H7 (cell line): ENCODE measurements around the gene SHC2. TPM values are rescaled to one million over a fixed set of nuclear protein-coding genes. Genes with fewer than 3 reads are reported as not detected.
"Not testable (repeated sequence)": the region's sequence is repeated elsewhere in the genome, so short reads cannot be mapped to it uniquely, and the experiment has no call there.

Experiments
- DNase-seq: peaks from one replicate; pipeline ENCODE4 v3.0.0; 2012
- H3K27me3 ChIP-seq: 2 replicates; pipeline ENCODE4 v1.6.0; 2011; ENCODE audit warnings: mild to moderate bottlenecking, low read length; ENCODE audit not compliant: control insufficient read depth, insufficient read depth
- H3K36me3 ChIP-seq: replicated peaks from 2 replicates; pipeline ENCODE4 v1.5.1; 2011; ENCODE audit warnings: low read length; ENCODE audit not compliant: control insufficient read depth, insufficient read depth
- H3K4me3 ChIP-seq: 2 replicates; pipeline ENCODE4 v1.5.1; 2011; ENCODE audit warnings: low read depth, mild to moderate bottlenecking, control low read depth, low read length, moderate library complexity; ENCODE audit not compliant: insufficient read depth
- total RNA-seq: library from RNA; depleted of rRNA; stranded (reverse); fragments of >200 nt; shearing (Covaris generic); gene quantifications from 2 replicates; pipeline ENCODE4 v1.2.3, GENCODE V29; 2014

The SHC2 gene
- total RNA-seq, 1 experiment from 2014 or later = 5.3 TPM

DNA sequence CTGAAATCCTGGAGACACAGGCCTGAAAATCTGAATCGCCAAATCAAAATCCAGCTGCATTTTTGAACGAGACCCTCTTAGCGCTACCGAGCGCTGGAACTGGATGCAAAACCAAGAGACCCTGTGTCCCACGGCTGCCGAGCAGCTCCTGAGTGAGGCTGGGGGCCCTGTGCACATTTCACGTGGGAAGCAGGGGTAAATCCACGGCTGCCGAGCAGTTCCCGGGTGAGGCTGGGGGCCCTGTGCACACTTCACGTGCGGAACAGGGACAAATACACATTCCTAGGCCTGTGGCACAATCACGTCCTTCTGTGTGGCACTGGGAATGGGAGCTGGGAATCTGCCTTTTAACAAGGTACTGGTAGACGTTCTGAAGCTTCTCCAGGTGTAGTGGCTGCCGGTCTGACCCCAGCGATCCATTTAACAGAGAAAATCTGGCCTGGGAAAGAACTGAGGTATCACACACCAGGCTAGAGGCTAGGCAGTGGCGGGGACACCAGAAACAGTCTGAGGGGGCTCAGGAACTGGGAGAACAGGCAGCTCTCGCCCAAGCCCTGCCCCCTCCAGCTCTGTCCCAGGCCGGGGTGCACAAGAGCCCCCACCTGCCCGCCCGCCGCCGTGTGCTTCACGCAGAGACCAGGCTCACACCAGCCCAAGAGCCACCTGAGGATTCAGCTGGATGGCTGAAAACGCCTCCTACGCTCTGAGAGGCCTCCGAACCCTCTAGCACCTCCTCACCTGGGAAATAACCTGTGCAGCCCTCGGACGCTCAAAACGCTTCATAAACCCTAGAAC, 40.9 kb downstream of the SHC2 start:
- H3K4me3 ChIP-seq = no peak overlapping the region
- no peaks in the 10 kb centered on the region; the same call in 1 of the 2 replicates for H3K27me3 ChIP-seq
- DNase-seq = no peak
- no peaks in the 10 kb centered on the region for H3K36me3 ChIP-seq

GRCh38 chr19:418761-419671, 41.8 kb downstream of the SHC2 start:
- H3K4me3 ChIP-seq = no peak overlapping the region
- DNase-seq = no peak
- no peaks in the 10 kb centered on the region for H3K36me3 ChIP-seq
- no peaks in the 10 kb centered on the region; the same call in 1 of the 2 replicates for H3K27me3 ChIP-seq

DNA sequence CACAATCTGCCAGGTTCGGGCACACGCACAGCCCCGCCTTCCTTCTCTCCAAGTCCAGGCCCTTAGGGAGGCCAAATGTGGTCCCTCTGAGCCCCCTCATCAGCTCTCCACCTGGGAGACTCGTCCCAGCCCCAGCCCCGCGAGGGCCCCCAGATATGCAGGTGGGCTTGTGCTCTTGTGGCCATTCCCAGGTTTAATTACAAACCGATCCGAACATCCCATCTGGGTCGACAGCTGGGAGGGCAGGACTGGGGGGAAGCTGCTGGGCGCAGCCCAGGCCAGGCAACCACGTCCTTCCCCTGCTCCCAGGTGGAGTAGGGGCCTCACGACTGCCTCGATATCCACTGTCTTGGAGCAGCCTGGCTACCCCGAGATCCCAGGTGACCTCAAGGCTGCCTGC, 44.4 kb downstream of the SHC2 start:
- Histone ChIP-seq H3K36me3 (no peaks in the 10 kb centered on the region), H3K27me3 (no peaks in the 10 kb centered on the region; the same call in 1 of the 2 replicates), H3K4me3 (no peak overlapping the region)
- DNase-seq = no peak

DNA sequence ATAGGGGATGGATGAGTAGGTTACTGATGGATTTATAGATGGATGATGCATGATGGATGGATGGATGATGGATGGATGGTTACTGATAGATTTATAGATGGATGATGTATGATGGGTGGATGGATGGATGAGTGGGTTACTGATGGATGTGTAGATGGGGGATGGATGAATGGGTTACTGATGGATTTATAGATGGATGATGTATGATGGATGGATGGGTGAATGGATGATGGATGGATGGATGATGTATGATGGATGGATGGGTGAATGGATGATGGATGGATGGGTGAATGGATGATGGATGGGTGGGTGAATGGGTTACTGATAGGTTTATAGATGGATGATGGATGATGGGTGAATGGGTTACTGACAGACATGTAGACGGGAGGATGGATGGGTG, 45.5 kb downstream of the SHC2 start:
- H3K4me3 ChIP-seq = no peak overlapping the region
- no peak for DNase-seq
- H3K36me3 ChIP-seq = no peaks in the 10 kb centered on the region
- peaks cover under 1% of the 10 kb centered on the region for H3K27me3 ChIP-seq

GRCh38 chr19:413756-414420, 46.9 kb downstream of the SHC2 start:
- Histone ChIP-seq H3K27me3 (peaks cover 10% of the 10 kb centered on the region), H3K36me3 (no peaks in the 10 kb centered on the region), H3K4me3 (no peak overlapping the region)
- DNase-seq = no peak

DNA sequence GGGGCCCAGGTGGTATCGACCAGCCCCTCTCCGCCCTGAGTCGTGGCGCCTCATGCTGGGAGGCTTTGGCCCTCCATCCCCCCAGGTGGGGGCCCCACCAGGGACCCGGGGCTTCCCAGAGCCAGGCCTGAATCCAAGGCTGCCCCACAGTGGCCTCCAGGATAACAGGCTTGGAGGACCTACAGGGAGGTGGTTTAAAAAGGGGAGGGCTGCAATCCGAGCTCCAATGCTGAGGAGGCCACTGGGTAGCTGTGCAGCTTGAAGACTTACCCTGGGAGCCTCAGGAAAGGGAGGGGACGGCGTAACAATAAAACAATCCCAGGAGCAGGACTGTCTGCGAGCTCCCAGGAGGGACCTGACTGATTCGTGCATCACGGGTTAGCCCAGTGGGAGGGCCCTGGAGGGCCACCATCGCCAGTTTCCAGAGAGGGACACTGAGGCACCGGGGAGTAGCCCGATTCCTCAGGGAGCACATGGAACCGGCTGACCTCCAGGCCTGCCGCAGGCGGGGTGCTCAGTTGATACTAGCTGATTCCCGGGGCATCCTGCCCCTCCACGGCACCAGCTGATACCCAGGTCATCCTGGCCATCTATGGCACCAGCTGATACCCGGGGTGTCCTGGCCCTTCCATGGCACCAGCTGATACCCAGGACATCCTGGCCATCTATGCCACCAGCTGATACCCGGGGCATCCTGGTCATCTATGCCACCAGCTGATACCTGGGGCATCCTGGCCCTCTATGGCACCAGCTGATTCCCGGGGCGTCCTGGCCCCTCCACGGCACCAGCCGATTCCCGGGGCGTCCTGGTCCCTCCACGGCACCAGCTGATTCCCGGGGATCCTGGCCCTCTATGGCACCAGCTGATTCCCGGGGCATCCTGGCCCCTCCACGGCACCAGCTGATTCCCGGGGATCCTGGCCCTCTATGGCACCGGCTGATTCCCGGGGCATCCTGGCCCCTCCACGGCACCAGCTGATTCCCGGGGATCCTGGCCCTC, 48.2 kb downstream of the SHC2 start:
- peak; percentile 92 for DNase-seq
- Histone ChIP-seq H3K4me3 (no peak overlapping the region), H3K36me3 (no peaks in the 10 kb centered on the region), H3K27me3 (peaks cover 10% of the 10 kb centered on the region)

DNA sequence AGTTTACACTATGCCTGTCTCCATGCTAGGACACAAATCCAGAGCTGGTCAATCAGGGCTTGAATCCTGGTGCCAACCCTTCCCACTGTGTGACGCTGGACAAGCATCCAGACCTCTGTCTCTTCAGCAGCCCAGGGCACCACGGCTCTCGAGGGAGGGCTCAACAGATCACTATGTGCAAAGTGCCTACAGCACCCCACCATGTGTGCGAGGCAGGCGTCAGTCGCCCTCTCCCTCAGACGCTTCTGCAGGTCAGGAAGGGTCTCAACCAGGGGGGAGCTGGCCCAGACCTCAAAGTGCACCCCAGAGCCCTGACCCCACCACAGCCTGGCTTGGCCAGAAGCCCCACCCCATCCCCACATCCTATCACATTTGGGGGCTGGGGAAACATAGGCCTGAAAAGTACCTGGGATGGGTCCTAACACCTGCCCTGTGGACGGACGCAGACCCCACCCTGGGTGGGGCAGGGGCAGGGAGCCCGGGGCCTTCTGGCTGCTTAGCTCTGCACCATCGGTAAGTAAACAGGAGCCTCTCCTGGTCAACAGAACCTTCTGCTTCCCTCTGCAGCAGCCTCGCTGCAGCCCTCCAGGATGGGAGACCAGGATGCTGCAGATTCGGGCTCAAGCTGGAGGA, 49.0 kb downstream of the SHC2 start:
- DNase-seq = no peak
- no peaks in the 10 kb centered on the region for H3K36me3 ChIP-seq
- peaks cover 10% of the 10 kb centered on the region for H3K27me3 ChIP-seq
- H3K4me3 ChIP-seq = no peak overlapping the region

- peak; percentile 53 for DNase-seq
- H3K27me3 ChIP-seq = not testable (repeated sequence)
These were observed 49.6 kb downstream of the SHC2 start for GRCh38 chr19:411121-411722.

DNA sequence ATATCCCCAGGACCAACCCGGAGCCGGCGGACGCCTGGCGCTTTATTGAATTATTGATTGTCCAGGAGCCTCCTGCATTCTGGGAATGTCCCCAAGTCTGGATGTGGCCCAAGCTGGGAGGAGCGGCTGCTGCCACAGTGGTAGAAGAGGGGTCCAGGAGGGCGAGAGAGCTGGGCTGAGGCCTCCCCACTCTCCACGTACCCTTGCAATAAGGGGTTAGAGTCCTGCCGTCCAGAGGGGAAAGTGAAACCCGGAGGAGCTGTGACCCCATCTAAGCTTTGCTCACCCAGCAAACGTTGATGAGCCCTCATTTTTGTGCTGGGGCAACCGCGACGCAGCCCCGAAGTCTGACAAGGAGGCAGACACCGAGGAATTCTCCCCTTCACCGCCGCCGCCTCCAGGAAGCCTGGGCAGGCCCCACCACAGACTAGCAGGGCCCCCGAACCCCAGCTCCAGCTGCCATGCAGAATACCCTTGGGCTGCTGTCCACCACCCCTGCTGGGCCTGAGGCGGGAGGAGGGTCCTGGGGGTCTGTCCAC, 50.5 kb downstream of the SHC2 start:
- no peak overlapping the region for H3K4me3 ChIP-seq
- no peaks in the 10 kb centered on the region for H3K36me3 ChIP-seq
- H3K27me3 ChIP-seq = peaks cover 10% of the 10 kb centered on the region
- DNase-seq = peak; percentile 71

More at GRCh38 chr19:411121-411722, 49.6 kb downstream of the SHC2 start:
- H3K36me3 ChIP-seq, H3K4me3 ChIP-seq: not testable (repeated sequence)

DNA sequence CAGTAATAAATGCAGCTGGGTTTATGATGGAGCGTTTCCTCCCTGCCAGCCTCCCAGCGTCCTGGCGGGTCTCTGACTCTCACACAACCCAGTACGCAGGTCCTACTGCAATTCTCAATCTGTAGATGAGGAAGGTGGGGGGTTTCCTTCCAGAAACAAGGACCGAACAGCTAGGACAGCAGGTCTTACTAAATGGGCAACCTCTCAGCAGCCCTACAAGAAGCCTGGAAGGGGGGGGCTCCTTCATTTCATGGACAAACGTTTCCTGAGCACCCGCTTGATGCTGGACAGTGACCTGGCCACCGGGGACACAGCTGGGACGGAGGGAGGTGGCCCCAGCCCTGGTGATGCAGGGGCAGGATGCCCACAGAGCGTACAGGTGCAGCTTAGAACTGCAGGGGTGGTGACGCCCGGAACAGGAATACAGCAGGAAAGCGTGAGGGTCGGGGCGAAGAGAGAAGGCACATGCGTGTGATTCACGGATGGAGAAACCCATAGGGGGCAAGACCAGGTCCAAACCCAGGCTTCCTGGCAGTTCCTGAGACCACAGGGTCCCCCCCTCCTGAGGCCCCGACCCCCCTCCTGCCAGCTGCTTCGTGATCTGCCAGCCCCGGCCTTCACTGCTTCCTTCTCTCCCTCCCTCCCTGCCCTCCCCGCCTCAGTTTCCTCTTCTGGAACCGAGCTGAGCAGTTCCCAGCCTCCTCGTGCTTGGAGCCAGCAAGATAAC, 51.2 kb downstream of the SHC2 start:
- Histone ChIP-seq H3K36me3 (no peaks in the 10 kb centered on the region), H3K4me3 (peak overlapping the region; percentile 54), H3K27me3 (peaks cover 10% of the 10 kb centered on the region)
- peak; percentile 85 for DNase-seq

DNA sequence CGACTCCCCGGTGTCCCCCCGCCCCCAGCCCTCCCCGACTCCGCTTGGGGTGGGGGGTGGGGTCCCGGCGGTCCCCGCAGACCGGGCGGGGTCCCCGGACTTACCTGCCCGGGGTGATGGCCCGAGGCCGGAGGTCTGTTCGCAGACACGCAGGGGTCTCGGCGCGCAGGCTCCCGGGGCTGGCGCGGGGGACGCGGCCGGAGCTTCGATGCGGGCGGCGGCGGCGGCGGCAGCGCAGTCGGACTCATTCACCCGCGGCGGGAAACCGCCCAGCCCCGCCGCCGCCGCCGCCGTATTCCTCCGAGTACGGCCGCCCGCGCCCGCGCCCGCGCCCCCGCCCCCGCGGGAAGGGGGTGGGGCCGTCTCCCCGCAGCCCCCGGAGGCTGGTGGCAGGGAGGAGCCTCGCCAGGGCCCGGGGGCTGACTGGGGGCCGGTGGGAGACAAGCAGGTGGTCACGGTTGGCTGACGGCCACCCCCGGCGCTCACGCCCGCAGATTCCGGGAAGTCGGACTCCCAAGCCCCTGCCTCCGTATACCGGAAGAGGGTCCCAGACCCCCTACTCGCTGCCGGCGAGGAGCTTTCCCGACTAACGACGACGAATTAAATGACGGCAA, 51.8 kb downstream of the SHC2 start, which contains the start of gene C2CD4C:
C2CD4C (minus strand) TSS at position 246 of the 614 bp plus-strand sequence. CDS start 786 bp downstream, outside the sequence.
- Histone ChIP-seq H3K36me3 (no peaks in the 10 kb centered on the region), H3K4me3 (peak within 1 kb of the TSS; percentile 54), H3K27me3 (peaks cover 10% of the 10 kb centered on the region)
- peak; percentile 93 for DNase-seq

DNA sequence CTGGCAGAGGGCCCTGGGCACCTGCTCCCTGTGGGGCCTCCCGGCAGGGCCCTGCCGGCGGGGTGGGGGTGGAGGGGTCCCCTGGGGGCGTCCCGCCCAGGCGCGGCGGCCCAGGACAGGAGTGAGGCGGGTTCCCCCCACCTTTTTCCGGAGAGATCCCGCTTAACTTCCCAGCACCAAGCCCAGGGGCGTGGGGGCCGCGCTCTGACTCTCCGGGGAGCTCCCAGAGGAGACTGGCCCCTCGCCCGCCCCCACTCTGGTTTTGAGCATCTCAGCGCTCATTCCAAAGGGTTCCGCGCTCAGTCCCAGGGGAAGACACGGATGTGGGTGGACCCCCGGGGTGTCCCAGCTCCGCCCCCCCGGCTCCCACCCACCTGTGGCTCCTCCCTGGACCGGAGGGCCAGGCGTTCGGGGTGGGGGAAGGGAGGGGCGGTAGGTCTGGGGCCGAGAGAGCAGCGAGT, 52.4 kb downstream of the SHC2 start:
- peak; percentile 90 for DNase-seq
- no peaks in the 10 kb centered on the region for H3K36me3 ChIP-seq
- peaks cover 10% of the 10 kb centered on the region for H3K27me3 ChIP-seq
- H3K4me3 ChIP-seq = peak overlapping the region; percentile 54
